CD4-positive, alpha-beta T cell treated with Interleukin-4 for 4 hours (primary cell): ENCODE measurements around the gene HADHB.
"Not testable (repeated sequence)": the region's sequence is repeated elsewhere in the genome, so short reads cannot be mapped to it uniquely, and the experiment has no call there.

Experiments used
- DNase-seq: peaks from one replicate; pipeline ENCODE4 v3.0.0-alpha.2; 2020

The HADHB gene

DNA sequence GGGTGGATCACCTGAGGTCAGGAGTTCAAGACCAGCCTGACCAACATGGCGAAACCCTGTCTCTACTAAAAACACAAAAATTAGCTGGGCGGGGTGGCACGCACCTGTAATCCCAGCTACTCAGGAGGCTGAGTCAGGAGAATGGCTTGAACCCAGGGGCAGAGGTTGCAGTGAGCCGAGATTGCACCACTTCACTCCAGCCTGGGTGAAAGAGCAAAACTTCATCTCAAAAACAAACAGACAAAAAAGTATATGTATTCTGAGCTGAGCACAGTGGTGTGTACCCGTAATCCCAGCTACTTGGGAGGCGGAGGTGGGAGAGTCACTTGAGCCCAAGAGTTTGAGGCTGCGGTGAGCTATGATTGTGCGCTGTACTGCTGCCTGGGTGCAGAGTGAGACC, 86.6 kb downstream of the HADHB start:
- DNase-seq = not testable (repeated sequence)

DNA sequence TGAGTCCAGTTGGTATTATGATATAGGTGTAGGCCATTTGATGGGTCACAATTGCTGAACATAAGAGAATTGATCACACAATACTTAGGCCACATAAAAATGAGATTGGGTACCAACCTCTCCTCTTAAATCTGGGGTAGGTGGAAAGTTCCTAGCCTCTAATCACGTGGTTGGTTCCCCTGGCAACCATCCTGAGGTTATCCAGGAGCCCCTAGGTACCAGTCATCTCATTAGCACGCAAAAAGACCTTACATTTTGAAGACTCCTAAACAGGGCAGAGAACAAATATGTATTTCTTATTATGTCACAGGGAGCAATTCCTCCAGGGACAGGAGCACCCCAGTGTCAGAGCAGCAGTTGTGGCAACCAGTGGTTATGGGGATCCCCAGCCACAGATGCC, 88.6 kb downstream of the HADHB start:
- no peak for DNase-seq

DNA sequence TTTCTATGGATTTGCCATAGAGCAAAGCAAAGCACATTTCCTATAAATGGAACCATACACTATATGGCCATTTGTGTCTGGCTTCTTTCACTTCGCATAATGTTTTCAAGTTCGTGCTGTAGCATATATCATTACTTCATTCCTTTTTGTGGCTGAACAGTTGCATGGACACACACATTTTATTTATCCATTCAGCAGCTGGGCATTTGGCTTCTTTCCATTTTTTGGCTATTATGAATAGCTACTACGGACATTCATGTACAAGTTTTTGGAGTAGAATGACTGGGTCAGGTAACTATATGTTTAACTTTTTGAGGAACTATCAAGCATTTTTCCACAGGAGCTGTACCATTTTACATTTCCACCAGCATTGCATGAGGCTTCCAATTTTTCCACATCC, 90.5 kb downstream of the HADHB start:
- DNase-seq = no peak

DNA sequence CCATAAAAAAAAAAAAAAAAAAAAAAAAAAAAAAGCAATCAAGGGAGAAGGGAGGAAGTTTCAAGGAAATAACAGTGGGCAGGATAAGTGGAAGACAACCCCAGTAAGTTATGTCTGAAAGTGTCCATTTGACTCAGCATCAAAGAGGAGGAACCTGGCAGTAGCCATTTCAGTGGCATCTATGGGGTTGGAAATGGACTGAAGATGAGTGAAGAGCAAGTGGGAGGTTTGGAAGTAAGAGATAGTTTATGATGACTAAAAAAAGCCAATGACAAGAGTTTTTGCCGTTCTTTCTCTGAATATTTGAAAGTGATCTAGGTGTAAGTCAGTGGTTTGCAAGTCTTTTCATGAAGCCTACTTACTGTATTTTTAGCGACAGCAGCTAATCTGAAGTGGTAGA, 92.0 kb downstream of the HADHB start:
- no peak for DNase-seq

DNA sequence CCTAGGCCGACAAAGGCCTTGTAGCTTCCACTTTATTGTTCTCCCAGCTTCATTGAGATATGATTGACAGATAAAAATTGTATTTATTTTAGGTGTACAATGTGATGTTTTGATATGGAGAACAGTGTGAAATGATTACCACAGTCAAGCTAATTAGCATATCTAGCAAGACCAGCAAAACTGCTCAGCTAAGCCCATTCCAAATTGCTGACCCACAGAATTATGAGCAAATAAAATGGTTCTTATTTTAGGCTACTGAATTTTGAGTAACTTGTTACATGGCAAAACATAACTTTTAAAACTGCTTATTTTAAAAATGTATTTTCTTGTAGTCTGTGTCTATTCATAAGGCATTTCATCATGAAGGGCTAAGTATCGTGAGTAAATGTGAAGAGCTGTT, 92.6 kb downstream of the HADHB start:
- DNase-seq = no peak
